ENCODE results near the gene TBC1D22B. TPM values are rescaled to one million over a fixed set of nuclear protein-coding genes. Genes with fewer than 3 reads are reported as not detected.

The TBC1D22B gene
- total and polyA plus RNA-seq, 2 of the 13 experiments (the other 11 are each of a cell fraction or from before 2014, with no cell fraction given), result 9.7 to 12.9 TPM

GRCh38 chr6:37222125-37222967 is 35.2 kb upstream of the TBC1D22B start (continued):
- no peak for TF ChIP-seq HNF1A (IDR thresholded peaks at IDR 0.05; ENCODE audit: low read depth)
- TF ChIP-seq HNF1A (CRISPR knock-in tag; IDR thresholded peaks at IDR 0.05; ENCODE audit: borderline replicate concordance), result peak; percentile 63; the same call in 1 of the 2 replicates
- peak; percentile 79 for TF ChIP-seq ZNF652 (CRISPR knock-in tag; IDR thresholded peaks at IDR 0.05; ENCODE audit: borderline replicate concordance, low read depth)
- TF ChIP-seq ATF2 (CRISPR knock-in tag; IDR thresholded peaks at IDR 0.05), result 0 out of 2 replicates have a peak, but pooled peaks have one; percentile 22
- TF ChIP-seq SMC3 (IDR thresholded peaks at IDR 0.05; ENCODE audit: low read length), result no peak
- TF ChIP-seq ZNF326 (CRISPR knock-in tag; IDR thresholded peaks at IDR 0.05; ENCODE audit: borderline replicate concordance), result no peak
- peak; percentile 90 for TF ChIP-seq ONECUT2 (CRISPR knock-in tag; IDR thresholded peaks at IDR 0.05)
- TF ChIP-seq ZNF605 (CRISPR knock-in tag; IDR thresholded peaks at IDR 0.05), result peak; percentile 79; the same call in 1 of the 2 replicates
- TF ChIP-seq CCDC6 (CRISPR knock-in tag; IDR thresholded peaks at IDR 0.05), result peak; percentile 43; the same call in 1 of the 2 replicates
- no peak for TF ChIP-seq EED (CRISPR knock-in tag; IDR thresholded peaks at IDR 0.05)
- TF ChIP-seq TFDP1 (CRISPR knock-in tag; IDR thresholded peaks at IDR 0.05; ENCODE audit: borderline replicate concordance), result peak; percentile 43; the same call in 1 of the 2 replicates
- TF ChIP-seq ZNF18 (CRISPR knock-in tag; IDR thresholded peaks at IDR 0.05; ENCODE audit: insufficient replicate concordance), result no peak
- TF ChIP-seq ELF4 (CRISPR knock-in tag; IDR thresholded peaks at IDR 0.05; ENCODE audit: borderline replicate concordance), result no peak
- no peak for TF ChIP-seq ZBTB10 (CRISPR knock-in tag; IDR thresholded peaks at IDR 0.05; ENCODE audit: borderline replicate concordance)
- peak; percentile 76; the same call in 1 of the 2 replicates for TF ChIP-seq NRL (CRISPR knock-in tag; IDR thresholded peaks at IDR 0.05; ENCODE audit: borderline replicate concordance)
- TF ChIP-seq ZNF552 (CRISPR knock-in tag; IDR thresholded peaks at IDR 0.05; ENCODE audit: borderline replicate concordance), result 0 out of 2 replicates have a peak, but pooled peaks have one; percentile 76

Data from HepG2 (cell line).